Measurements from ENCODE around the gene MYH9. TPM values are rescaled to one million over a fixed set of nuclear protein-coding genes. Genes with fewer than 3 reads are reported as not detected.

MYH9 gene
- total RNA-seq, 1 experiment from 2014 or later: 258 TPM

GRCh38 chr22:36349726-36350125 is 38.0 kb downstream of the MYH9 start:
- H3K4me2 ChIP-seq (ENCODE audit: low read length): no peak overlapping the region
- no peaks in the 10 kb centered on the region for H3K27me3 ChIP-seq (ENCODE audit: insufficient read depth, low read length)
- no peaks in the 10 kb centered on the region for H3K9me3 ChIP-seq (ENCODE audit: control insufficient read depth in 1 of 2, insufficient read depth in 1 of 2, low read depth in 1 of 2, low read length in 2 of 2)
- H3K79me2 ChIP-seq (ENCODE audit: insufficient read depth, low read length): peaks cover 97% of the 10 kb centered on the region
- no peak overlapping the region for H3K9ac ChIP-seq (ENCODE audit: low read length)
- ATAC-seq (no peak), DNase-seq (ENCODE audit: low read depth, low spot score) (no peak)
- H4K20me1 ChIP-seq (ENCODE audit: insufficient read depth): peaks cover 7% of the 10 kb centered on the region; the same call in 1 of the 2 replicates
- TF ChIP-seq YY1 (IDR thresholded peaks at IDR 0.05; ENCODE audit: extremely low read depth, insufficient replicate concordance, low read depth, low read length) (no peak), JUND (IDR thresholded peaks at IDR 0.05) (no peak), POLR2AphosphoS5 (IDR thresholded peaks at IDR 0.05; ENCODE audit: low read depth, low read length) (no peak), EGR1 (IDR thresholded peaks at IDR 0.05; ENCODE audit: low read depth) (no peak), SIN3A (IDR thresholded peaks at IDR 0.05; ENCODE audit: low read depth) (no peak), REST (IDR thresholded peaks at IDR 0.05; ENCODE audit: low read depth) (no peak), CBX3 (IDR thresholded peaks at IDR 0.05; ENCODE audit: low read depth) (no peak), POLR2A (IDR thresholded peaks at IDR 0.05; ENCODE audit: borderline replicate concordance, extremely low read depth, insufficient read depth, insufficient read length) (no peak), ZBTB33 (IDR thresholded peaks at IDR 0.05; ENCODE audit: extremely low read depth, insufficient replicate concordance, low read length) (no peak), RAD21 (IDR thresholded peaks at IDR 0.05; ENCODE audit: low read depth) (no peak), TCF7L2 (IDR thresholded peaks at IDR 0.05; ENCODE audit: borderline replicate concordance, extremely low read depth, insufficient read depth, insufficient read length) (no peak)
- TF ChIP-seq, protein P1, sequence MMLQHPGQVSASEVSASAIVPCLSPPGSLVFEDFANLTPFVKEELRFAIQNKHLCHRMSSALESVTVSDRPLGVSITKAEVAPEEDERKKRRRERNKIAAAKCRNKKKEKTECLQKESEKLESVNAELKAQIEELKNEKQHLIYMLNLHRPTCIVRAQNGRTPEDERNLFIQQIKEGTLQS (IDR thresholded peaks at IDR 0.05): no peak
- BruUV-seq (replicated peaks): no TSS peak
- ChIA-PET CTCF (no interaction called here), RAD21 (ENCODE audit: low non-redundant PET in 1 of 2, low total read pairs in 2 of 2, uncharacterized antibody in 2 of 2, unreplicated experiment in 2 of 2) (no interaction called here), POLR2A (no interaction called here)
- peaks cover 44 to 52% of the 10 kb centered on the region in 2 experiments for H3K4me1 ChIP-seq (ENCODE audit: control insufficient read depth in 1 of 2, insufficient read depth in 2 of 2, low read length in 2 of 2)
- H3K36me3 ChIP-seq (ENCODE audit: control insufficient read depth in 1 of 2, insufficient read depth in 2 of 2, low read length in 2 of 2): peaks cover 6 to 17% of the 10 kb centered on the region in 2 experiments; a peak in 3 of 4 replicates
- no peaks in the 10 kb centered on the region for H3K9me2 ChIP-seq (ENCODE audit: insufficient read depth)
- no peak overlapping the region for H3K27ac ChIP-seq (ENCODE audit: low read depth, low read length)
- no peak overlapping the region for H2AFZ ChIP-seq (ENCODE audit: low read depth, low read length, poor library complexity, severe bottlenecking)
- intact Hi-C loops (cut with micrococcal nuclease): no loop called here
- H3K4me3 ChIP-seq (replicated peaks in 1 of 2; ENCODE audit: low read depth in 1 of 2, low read length in 2 of 2): no peak overlapping the region

Data from HCT116 (cell line).